ENCODE data around the gene CRIP2.

The CRIP2 gene

GRCh38 chr14:105465209-105466031, 9.2 kb upstream of the CRIP2 start:
- no peak for DNase-seq

DNA sequence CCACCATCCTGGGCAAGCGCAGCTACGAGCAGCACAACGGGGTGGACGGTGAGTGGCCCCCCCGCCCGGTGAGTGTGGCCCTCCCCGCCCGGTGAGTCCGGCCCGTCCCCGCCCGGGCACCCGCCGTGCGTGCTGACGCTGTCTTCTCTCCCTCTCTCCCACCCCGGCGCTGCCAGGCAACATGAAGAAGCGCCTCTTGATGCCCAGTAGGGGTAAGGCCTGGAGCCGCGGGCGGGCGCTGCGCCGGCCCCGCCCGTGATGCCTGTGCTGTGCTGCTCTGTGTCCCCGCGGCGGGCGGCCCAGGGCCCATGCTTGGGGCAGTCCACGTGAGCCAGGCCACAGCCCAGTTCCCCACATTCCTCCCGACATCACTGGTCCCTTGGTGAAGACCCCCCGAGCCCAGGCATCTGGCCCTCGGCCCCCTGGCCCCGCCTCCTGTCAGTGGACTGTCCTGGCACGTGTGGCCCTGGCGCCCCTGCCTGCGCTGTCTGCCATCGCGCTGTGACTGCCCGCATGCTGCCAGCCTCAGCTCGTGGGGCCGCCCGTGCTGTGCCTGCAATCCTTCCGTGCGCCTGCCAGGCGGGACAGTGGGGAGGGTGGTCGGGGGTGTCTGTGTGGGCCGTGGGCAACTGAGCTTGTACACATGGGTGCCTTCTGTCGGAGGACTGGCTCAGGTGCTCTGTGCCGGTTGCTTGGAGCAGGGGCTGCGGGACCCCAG, 7.9 kb upstream of the CRIP2 start:
- DNase-seq: no peak

DNA sequence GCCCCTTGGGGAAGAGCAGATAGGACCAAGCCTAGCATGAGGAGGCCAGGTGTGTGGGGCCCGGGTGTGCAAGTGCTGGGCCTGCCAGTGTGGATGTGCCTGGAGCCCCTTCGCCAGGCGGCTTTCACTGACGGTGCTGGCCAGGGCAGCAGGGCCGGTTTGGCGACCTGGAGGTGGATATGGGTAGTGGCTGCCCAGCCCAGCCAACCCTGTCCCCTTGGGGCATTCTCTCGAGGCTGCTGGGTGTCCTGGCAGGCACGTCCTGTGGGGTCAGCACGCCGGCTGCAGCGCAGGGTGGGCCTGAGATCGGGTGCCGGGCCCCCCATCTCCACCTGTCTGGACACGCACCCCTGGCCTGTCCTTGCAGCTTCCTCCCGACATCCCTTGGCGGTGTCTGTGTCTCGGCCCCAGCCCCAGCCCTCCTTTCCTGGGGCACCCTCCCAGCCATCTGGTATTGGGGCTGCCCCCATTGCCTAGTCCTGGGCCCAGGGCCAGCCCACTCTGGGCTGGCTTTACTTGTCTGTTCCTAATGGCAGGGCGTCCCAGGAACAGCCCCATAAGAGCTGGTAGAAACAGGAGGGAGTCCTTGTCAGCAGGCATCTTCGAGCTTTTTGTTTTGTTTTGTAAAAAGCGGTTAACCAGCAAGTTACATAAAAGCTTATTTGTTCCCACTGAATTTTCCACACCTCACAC, 7.2 kb upstream of the CRIP2 start:
- no peak for DNase-seq

DNA sequence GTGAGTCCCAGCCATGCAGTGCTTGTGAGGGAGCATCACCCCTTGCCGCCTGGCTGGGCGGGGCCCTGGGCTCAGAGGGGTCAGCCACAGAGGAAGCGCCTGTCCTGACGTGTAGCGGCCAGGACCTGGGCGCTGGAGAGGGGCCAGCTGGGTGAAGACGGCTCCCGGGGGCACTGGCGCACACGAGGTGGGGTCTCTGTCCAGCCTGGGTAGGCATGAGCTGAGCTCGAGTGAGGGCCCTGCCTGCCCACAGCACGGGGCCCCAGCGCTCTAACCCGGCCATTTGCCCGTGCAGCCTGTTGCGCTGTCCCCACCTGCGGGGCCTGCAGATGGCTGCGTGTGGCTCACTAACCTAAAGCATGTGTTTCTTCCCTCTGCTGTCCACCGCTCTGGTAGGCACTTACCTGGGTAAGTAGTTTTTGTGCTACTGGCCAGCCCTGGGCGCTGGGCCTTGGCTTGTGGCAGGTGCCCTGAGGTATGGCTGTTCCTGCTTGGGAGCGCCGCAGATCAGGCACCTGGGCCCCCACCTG, 6.6 kb upstream of the CRIP2 start:
- DNase-seq: no peak

- no peak for DNase-seq
These were observed 5.9 kb upstream of the CRIP2 start for GRCh38 chr14:105468621-105469241.

GRCh38 chr14:105469456-105470349, 4.9 kb upstream of the CRIP2 start:
- DNase-seq: no peak

DNA sequence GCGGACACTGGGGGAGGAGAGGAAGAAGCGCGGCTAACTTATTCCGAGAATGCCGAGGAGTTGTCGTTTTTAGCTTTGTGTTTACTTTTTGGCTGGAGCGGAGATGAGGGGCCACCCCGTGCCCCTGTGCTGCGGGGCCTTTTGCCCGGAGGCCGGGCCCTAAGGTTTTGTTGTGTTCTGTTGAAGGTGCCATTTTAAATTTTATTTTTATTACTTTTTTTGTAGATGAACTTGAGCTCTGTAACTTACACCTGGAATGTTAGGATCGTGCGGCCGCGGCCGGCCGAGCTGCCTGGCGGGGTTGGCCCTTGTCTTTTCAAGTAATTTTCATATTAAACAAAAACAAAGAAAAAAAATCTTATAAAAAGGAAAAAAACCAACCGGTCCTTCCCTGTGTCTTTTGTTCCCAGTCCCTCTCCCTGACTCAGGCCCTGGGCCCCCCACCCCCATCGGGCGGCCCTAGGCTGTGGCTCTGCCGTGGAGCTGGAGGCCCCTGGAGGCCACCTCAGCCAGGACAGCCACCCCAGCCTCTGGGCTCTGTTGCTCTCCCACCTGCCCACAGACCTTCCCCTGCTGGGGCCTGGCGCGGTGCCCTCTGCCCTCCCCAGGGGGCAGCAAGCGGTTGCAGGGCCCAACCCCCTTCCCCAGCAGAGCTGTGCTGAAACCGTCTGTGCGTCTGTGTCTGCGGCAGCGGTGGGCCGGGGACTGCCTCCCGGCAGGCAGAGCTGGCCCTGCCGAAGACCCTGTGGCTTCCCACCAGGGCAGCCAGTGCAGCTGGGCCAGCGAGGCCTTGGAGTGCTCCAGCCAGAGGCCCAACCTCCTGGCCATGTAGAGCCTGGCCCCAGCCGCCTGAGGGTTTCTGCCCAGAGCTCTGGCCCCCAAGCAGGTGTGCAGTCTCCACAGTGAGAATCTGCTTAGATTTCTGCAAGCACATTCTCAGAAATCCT, 4.0 kb upstream of the CRIP2 start:
- DNase-seq: no peak

GRCh38 chr14:105471297-105471821, 3.3 kb upstream of the CRIP2 start:
- DNase-seq: no peak

DNA sequence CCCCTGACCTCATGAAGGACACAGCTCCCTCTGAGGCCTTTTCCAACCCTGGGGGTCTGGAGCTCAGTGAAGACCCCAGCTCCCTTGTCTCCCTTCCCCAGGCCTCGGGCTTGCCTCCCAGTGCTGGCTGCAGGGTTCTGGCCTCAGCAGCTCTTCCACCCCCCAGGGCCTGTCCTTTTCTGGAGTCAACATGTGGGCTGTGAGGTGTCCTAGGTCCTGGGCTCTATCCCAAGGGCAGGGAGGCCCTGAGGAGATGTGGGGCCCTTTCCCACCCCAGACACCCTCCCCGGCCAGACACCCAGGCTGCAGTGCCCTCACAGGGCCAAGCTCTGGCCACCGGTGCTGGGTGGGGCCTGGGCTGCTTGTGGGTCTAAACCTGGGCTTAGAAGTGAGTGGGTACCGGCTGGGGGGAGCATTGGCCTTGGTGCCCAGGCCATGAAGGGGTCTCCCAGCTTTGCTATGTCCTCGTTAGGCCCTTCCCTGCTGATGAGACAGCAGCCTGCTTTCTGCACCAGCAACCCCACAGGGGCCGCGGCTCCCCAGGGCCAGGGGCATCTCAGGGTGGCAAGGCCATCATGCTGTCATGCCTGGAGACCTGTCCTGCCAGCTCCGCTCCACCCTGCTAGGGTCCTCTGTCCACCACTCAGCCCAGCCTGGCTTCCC, 2.7 kb upstream of the CRIP2 start:
- DNase-seq: no peak

DNA sequence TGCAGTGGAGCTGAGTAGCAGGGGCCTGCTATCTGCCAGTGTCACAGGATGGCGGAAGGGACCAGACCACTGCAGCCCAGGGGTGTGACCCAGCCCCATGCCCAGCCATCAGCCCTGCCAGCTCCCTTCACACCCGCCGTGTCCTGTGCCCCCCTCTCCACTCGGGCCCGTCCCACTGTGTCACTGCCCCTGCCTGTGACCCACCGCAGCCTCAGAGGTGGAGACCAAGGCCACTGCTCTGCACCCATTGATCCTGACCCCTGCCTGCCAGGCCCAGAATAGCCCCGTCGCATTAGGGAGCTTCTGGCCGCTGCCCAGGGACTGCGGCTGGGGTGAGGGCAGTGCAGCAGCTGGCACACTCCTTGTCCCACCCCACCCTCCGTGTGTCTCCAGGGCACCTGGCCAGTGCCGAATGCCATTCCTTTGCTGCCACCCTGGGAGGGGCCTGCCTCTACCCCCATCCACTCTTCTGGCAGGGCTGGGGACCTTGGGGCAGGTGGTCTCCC, 2.1 kb upstream of the CRIP2 start:
- no peak for DNase-seq

DNA sequence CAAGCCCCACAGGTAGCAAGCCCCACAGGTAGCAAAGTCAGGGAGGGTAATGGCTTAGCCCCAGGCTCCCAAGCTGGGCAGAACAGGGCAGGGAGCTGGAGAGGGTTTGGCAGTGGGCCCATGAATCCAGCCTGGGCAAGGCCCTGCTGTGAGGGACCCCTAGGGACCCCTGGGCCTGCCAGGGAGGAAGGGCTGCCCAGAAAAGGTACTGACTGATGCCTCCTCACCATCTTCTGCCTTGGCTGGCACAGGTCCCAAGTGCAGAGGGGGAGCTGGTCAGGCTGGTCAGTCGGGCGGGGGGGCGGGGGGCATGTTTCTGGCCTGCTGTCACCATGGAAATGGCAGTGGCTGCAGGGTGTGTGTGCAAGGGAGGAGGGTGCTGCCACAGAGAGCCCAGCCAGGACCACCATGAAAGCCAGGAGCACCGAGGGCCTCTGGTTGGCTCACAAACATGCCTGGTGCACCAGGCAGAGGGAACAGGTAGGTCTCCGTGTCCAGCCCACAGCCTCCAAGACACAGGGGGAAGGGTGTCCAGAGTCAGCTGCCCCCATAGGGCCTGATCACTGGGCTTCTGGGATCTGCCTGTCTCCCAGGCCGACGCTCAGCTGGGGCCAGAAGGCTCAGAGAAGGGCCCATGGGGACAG, 1.5 kb upstream of the CRIP2 start:
- no peak for DNase-seq

DNA sequence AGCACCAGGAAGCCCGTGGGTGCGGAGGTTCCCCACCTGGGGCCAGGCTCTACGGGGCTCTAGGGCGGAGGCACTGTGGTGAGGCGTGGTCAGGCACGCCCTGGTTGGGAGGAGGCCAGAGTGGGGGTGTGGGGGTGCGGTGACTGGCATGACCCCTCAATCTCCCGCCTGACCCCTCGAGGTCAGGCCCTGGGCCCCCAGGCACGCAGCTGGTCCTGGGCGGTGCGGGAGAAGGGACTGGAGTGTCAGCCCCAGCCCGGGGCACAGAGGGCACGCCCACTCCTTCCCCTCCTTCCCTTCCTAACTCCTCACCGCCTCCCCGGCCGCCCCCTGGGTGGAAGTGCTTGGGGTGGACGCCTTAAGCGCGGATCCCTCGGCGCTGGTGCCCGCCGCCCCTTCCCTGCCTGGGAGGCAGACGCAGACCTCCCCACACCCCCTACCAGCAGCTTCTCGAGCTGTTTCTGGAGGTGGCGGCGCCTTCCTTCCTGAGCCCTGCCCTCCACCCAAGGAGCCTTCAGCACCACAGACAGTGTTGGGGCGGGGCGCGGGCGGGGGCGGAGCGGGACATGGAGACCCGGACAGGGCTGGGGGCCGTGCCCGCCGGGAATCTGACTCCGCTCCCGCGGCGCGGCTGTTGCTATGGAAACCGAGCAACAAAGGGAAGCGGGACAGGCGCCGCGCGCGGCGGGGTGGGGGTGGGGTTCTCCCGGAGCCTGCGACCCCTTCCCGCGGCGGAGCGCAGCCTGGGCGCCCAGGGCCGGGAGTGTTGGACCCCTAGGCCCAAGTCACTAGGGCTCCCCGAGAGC, 741 bp upstream of the CRIP2 start:
- DNase-seq: peak; percentile 34

DNA sequence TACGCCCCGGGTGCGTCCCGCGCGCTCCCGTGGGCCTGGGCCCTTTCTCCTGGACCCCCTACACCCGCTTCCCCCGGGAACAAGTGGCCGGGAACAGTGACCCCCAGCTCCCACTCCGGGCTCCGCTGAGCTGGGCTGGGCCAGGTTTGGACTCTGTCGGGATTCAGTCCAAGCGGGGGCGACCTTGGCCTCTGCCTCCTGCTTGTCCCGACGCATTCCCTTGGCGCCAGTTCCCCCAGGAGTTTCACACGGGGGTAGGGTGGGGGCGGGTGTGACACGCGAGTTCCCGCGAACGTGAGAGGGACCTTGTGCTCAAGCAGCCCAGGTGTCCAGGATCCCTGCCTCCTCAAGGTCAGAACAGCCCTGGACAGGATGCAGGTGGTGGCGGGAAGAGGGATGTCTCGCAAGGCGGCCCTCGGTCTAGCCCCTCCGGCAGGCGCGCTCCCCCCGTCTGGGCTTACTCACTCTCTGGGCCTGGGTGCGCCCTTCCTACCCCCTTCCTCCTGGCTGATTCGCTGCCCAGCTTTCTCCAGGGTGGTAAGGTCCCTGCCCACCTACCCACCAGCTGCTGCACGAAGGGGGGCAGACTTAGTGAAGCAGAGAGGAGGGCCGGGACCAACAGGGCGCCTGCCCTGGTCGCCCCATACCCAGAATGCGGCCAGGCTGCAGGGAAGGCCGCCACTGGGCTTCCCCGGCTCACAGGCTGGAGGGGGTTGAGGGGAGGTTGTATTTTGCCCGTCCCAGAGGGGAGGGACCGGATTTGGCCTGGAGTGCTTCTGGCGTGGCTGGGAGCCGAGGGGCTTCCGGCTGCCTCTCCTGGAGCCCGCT, 862 bp downstream of the CRIP2 start:
- no peak for DNase-seq

DNA sequence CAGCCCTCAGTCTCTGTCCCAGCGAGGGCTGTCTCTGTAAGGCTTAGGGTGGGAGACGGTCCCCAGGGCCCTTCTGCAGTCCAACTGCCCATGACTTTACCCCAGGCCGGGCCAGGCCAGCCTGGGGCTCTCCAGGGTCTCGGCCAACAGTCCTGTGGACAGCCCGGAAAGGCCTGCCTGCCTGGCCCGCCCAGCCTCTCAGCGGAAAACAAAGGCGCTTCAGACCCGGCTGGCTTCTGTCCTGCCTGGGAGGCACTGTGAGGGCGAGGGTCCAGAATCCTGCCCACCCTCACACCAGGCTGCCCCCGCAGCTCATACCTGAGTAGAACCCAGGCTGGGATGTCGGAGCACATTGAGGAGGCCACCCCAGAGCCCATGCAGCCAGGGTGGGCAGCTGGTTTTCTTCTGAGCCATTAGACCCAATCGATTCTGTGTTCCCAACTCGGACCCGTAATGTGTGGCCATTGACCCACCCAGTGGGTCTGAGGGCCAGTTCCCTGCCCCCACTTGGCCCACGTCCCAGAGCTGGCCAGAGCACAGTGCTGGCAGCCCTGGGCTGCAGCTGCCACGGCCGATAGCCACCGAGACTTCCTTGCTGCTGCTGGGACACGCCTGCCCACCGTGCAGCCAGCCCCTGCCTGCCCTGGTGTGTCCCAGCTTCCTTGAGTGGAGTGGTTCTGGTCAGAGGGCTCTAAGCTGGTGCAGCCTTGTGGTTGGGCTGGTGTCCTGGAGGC, 1.6 kb downstream of the CRIP2 start:
- no peak for DNase-seq

DNA sequence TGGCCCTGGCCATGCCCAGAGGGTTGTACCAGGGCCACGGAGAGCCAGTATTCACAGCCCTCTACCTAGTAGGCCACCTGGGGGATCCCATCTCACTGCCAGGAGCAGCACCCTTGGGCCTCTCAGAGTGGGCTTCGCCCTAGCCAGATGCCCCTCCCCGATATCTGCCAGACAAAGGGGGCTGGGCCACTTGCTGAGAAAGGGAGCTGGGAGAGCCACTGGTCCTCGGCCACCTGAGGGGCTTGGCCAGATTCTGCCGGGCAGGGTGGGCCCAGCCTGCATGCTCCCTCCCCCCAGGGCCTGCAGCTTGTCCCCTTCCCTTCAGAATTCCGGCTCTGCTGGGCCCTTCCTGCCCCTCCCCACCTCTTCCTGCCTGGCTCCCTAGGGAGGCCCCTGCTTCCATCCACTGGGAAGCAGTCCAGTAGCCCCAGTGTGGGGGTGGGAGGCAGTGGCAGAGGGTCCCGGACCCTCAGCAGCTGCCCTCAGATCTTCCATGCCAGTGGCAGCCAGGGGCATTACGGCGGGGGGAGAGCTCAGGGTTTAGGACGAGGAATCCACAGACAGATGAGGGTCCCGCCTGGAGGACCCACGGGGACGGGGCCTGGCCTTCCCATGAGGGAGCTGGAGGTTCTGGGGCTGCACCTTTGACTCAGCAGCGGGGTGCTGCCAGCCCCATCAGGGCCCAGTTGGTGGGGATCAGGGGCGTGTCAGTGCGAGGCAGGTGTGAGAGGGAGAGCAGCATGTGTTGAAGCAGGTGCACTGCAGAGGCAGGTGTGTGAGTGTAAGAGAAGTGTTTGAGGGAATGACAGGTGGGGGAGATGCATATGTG, 2.4 kb downstream of the CRIP2 start:
- no peak for DNase-seq
